Natural killer cell treated with Interleukin-12 subunit alpha and Interleukin-12 subunit beta and Interleukin-15 and Interleukin-18, amount 100 ng/mL, for 72 hours (primary cell): Measurements from ENCODE around the gene NEMP1. TPM values are rescaled to one million over a fixed set of nuclear protein-coding genes. Genes with fewer than 3 reads are reported as not detected.

ENCODE experiments used
- ATAC-seq, 2 donors: fragments of 150-1000 bp; cut with Tn5 transposase in 1 of 2; sonication (Bioruptor Pico), chemical (Tn5 transposase) in 1 of 2; 2 replicates each; pipeline ENCODE4 v1.10.0; 2021
- DNase-seq: peaks from one replicate; pipeline ENCODE4 v3.0.0; 2022; ENCODE audit warnings: low spot score
- H3K27ac Mint-ChIP-seq, 2 donors: 1 replicate in 1 of 2; 2 replicates in 1 of 2; pipeline ENCODE4 v1.8.0; 2022; ENCODE audit warnings: mixed read lengths in 2 of 2, mild to moderate bottlenecking in 1 of 2, moderate library complexity in 1 of 2
- H3K27me3 Mint-ChIP-seq, 2 donors: 1 replicate in 1 of 2; 2 replicates in 1 of 2; pipeline ENCODE4 v1.8.0; 2022; ENCODE audit warnings: mixed read lengths in 2 of 2
- H3K36me3 Mint-ChIP-seq: one replicate; pipeline ENCODE4 v1.8.0; 2022; ENCODE audit warnings: mixed read lengths
- H3K4me1 Mint-ChIP-seq, 2 donors: 1 replicate in 1 of 2; 2 replicates in 1 of 2; pipeline ENCODE4 v1.8.0; 2022; ENCODE audit warnings: low read depth in 2 of 2, mixed read lengths in 2 of 2, mild to moderate bottlenecking in 1 of 2
- H3K4me3 Mint-ChIP-seq: one replicate; pipeline ENCODE4 v1.8.0; 2022; ENCODE audit warnings: mixed read lengths
- H3K9me3 Mint-ChIP-seq: 2 replicates; pipeline ENCODE4 v1.8.0; 2022; ENCODE audit warnings: mixed read lengths
- total RNA-seq, 2 donors: library from RNA; stranded (reverse); gene quantifications; one replicate each; pipeline ENCODE4 v1.2.3, GENCODE V29; 2022

The NEMP1 gene
- total RNA-seq, 2 donors from 2014 or later: 25.5 to 34.1 TPM

DNA sequence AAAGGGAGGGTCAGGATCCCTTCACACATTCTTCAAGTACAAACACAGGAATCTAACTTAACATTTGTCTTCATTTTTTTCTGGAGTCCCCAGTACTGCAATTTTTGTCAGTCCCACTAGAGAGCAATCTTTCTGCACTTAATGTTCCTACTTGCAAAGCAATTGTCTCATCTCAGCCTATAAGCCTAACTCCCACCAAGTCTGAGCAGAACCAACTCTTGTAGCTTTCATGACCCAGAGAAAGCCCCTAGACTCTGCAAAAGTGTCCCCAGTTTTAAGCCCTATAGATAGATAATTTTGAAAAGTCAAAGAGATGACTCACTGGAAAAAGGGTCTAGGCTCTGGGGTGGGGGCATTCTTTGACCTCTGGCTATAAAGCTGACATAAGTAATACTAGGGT, 70.4 kb downstream of the NEMP1 start:
- H3K27me3 Mint-ChIP-seq: peaks cover 10% of the 10 kb centered on the region in 2 donors
- no peaks in the 10 kb centered on the region for H3K9me3 Mint-ChIP-seq
- peaks cover 18% of the 10 kb centered on the region for H3K36me3 Mint-ChIP-seq
- ATAC-seq (no peak), DNase-seq (no peak)
- peak overlapping the region in 1 of 2 donors; percentile 85 for H3K27ac Mint-ChIP-seq
- H3K4me3 Mint-ChIP-seq: no peak overlapping the region
- peaks cover 30 to 45% of the 10 kb centered on the region in 2 donors for H3K4me1 Mint-ChIP-seq

DNA sequence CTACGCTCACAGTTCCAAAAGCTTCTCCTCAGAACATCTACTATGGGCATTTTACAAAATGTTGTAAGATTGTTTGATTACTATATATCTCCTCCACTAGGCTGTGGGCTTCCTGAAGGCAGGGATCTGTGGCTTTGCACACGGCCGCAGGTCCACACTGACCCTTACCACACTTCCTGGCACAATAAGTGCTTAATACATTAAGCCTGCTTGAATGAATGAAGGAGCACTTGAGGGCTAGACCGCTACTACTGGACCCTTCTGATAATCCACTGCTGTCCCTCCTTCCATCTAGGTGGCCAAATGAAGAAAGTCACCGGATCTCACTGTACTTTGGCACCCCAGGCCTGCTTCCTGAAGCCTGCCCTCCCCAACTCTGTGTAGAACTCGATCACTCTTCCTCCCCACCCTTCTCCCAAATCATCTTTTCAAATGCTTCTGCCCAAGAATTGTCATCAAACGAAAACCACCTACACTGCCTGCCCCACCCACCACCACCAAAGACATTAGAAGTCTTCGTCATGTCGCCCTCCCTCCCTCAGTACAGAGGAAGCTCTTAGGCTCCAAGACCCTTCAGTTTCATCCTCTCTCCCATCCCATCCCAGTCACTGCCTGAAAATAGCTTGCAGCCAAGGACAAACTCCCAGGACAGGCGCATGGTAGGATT, 71.6 kb downstream of the NEMP1 start:
- Mint-ChIP-seq H3K27ac (peak overlapping the region; percentile 85 to 97), H3K36me3 (peaks cover 24% of the 10 kb centered on the region), H3K9me3 (no peaks in the 10 kb centered on the region), H3K27me3 (peaks cover 0 to 2% of the 10 kb centered on the region in 2 donors), H3K4me1 (peaks cover 32 to 53% of the 10 kb centered on the region in 2 donors), H3K4me3 (peak overlapping the region; percentile 87)
- ATAC-seq: peak; percentile 29 to 37
- DNase-seq: no peak

- peak within 1 kb of the TSS; percentile 96 for H3K4me3 Mint-ChIP-seq
- peaks cover 34 to 51% of the 10 kb centered on the region in 2 donors for H3K4me1 Mint-ChIP-seq
- DNase-seq (peak; percentile 81), ATAC-seq (peak; percentile 93 to 95)
- H3K27ac Mint-ChIP-seq: peak within 1 kb of the TSS; percentile 85 to 97
- H3K27me3 Mint-ChIP-seq: no peaks in the 10 kb centered on the region
- no peaks in the 10 kb centered on the region for H3K9me3 Mint-ChIP-seq
- H3K36me3 Mint-ChIP-seq: peaks cover 24% of the 10 kb centered on the region
These were observed 72.4 kb downstream of the NEMP1 start, which contains the start of gene ZBTB39 for GRCh38 chr12:57005980-57006808. TSS of gene ZBTB39 (minus strand) at chr12:57006546. CDS start at chr12:57004917, 1,629 bp downstream.

Other genes with a start within 250 kb of the NEMP1 start
- not detected for gene SDR9C7, start 144.4 kb downstream of the NEMP1 start, total RNA-seq
- under 1 TPM; 0.52 to 0.78 TPM for gene RDH16, start 121.2 kb downstream of the NEMP1 start, total RNA-seq
- gene ZBTB39, start 72.2 kb downstream of the NEMP1 start, total RNA-seq: 10 to 100 TPM in 1 of 2 donors, 1 to 10 TPM in 1; 8.1 to 12.1 TPM
- under 1 TPM in 1 of 2 donors, not detected in 1; 0.45 TPM for gene TAC3, start 62.3 kb downstream of the NEMP1 start, total RNA-seq
- 1 to 10 TPM in 1 of 2 donors, under 1 TPM in 1; 0.48 to 2.5 TPM for gene MYO1A, start 28.7 kb downstream of the NEMP1 start, total RNA-seq
- 1 to 10 TPM; 7.7 to 8.0 TPM for gene NAB2, start 10.3 kb upstream of the NEMP1 start, total RNA-seq
- 100 to 1,000 TPM; 158 to 198 TPM for gene STAT6, start 32.6 kb upstream of the NEMP1 start, total RNA-seq
- gene LRP1, start 49.7 kb upstream of the NEMP1 start, total RNA-seq: under 1 TPM; 0.42 to 0.45 TPM
- gene LRP1-AS, start 68.8 kb upstream of the NEMP1 start, total RNA-seq: not detected
- gene NXPH4, start 138.0 kb upstream of the NEMP1 start, total RNA-seq: under 1 TPM in 1 of 2 donors, not detected in 1; 0.73 TPM
- 100 to 1,000 TPM; 262 to 355 TPM for gene SHMT2, start 150.9 kb upstream of the NEMP1 start, total RNA-seq
- gene STAC3, start 172.4 kb upstream of the NEMP1 start, total RNA-seq: 1 to 10 TPM; 2.5 to 6.1 TPM